Renal cortical epithelial cell (primary cell): ENCODE results near the gene MRI1. TPM values are rescaled to one million over a fixed set of nuclear protein-coding genes. Genes with fewer than 3 reads are reported as not detected.
A peak's percentile ranks its signal among the peaks of the same experiment; 100 is the strongest.

Source experiments
- DNase-seq: peaks from one replicate; pipeline ENCODE4 v3.0.0-alpha.2; 2011; ENCODE audit warnings: low read depth
- total RNA-seq: library from RNA; depleted of rRNA; stranded (reverse); fragments of >200 nt; gene quantifications from 2 replicates; pipeline ENCODE4 v1.2.3, GENCODE V29; 2014

The MRI1 gene
- total RNA-seq, 1 donor from 2014 or later: 33.1 TPM

- DNase-seq: peak; percentile 88
Observed at GRCh38 chr19:13794398-13794756, 30.1 kb downstream of the MRI1 start.

- DNase-seq: peak; percentile 96
Observed at GRCh38 chr19:13794757-13795589, 30.7 kb downstream of the MRI1 start, which contains the start of gene ZSWIM4. Gene ZSWIM4 (plus strand): TSS chr19:13795443. CDS start chr19:13795649, 206 bp downstream.

DNA sequence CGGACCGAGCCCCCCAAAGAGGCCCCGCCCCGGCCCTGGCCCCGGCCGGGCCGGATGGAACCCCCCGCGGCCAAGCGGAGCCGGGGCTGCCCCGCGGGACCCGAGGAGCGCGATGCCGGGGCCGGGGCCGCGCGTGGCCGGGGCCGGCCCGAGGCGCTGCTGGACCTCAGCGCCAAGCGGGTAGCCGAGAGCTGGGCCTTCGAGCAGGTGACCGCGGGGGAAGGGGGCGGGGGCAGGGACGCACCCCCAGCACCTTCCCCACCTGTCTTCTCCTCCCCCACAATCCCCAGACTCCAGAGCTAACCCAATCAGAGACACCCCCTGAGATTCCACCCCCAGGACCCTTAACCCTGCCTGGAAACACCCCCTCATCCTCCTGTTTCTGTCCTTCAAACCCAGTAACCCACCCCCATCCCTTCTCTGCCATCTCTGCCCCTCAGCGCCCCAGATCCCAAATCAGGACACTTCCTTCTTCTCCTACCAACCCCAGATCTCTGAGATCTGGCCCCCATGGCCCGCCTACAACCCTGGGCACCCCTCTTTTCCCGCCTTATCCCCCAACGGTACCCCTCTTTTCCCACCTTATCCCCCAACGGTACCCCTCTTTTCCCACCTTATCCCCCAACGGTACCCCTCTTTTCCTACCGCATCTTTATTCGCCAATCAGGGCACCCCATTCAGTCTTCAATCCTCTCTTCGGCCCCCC, 31.4 kb downstream of the MRI1 start:
- peak; percentile 40 for DNase-seq

- DNase-seq: peak; percentile 93
Observed at GRCh38 chr19:13796301-13797057, 32.2 kb downstream of the MRI1 start.

- no peak for DNase-seq
Observed at GRCh38 chr19:13797058-13797440, 32.7 kb downstream of the MRI1 start.

DNA sequence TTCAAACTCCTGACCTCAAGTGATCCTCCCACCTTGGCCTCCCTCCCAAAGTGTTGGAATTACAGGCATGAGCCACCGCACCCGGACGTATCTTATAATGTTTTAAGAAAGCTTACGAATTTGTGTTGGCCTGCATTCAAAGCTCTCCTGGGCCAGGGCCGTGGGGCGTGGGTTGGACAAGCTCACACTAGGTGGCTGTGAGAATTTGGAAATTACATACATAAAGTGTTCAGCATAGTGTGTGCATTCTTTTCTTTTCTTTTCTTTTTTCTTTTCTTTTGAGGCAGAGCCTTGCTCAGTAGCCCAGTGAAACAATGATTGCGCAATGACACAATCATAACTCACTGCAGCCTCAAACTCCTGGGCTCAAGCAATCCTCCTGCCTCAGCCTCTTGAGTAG, 33.5 kb downstream of the MRI1 start:
- DNase-seq: peak; percentile 76

DNA sequence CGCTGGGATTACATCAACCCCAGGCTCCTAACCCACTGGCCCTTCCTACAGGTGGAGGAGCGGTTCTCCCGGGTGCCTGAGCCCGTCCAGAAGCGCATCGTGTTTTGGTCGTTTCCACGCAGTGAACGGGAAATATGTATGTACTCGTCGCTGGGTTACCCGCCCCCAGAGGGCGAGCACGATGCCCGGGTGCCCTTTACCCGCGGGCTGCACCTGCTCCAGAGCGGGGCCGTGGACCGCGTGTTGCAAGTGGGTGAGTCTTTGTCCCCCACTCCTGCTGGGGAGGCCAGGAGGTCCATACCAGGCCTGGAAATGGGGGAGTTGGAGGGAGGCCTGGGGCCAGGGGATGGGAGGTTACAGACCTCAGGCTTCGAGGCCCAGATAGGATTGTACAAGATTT, 35.3 kb downstream of the MRI1 start:
- no peak for DNase-seq

- no peak for DNase-seq
Observed at GRCh38 chr19:13803038-13803437, 38.7 kb downstream of the MRI1 start.

GRCh38 chr19:13804830-13805683, 40.7 kb downstream of the MRI1 start:
- DNase-seq: no peak

DNA sequence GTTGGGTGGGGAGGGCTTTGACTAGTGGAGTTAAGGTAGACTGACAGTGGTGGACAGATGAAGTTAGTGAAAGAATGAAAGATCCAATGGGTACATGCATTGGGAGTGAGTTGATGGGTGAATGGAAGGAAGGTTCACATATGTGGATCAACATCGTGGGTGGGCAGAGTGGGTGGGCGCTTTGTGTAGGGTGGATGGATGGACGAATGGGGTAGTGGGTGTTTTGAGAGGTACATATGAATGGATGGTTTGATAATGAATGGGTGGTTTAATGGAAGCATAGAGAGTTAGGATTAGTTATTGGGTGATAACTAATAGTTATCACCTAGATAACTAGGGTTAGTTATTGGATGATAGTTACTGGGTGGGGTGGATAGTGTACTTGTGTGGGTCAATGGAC, 42.4 kb downstream of the MRI1 start:
- no peak for DNase-seq

DNA sequence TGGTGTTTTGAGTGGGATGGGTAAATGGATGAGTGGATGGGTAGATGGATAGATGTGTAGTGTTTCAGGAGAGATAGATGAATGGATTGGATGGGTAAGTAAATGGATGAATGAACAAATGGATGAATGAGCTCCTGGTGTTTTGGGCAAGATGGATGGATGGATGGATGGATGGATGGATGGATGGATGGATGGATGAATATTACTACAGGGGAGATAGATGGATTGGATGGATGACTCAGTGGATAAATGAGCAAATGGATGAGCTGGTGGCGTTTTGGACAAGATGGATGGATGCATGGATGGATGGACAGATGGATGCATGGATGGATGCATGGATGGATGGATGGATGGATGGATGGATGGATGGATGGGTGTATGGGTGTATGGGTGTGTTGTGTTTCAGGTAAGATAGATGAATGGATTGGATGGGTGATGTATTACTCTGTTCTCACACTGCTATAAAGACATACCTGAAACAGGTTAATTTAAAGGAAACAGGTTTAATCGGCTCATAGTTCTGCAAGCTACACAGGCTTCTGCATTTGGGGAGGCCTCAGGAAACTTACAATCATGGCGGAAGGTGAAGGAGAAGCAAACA, 43.2 kb downstream of the MRI1 start:
- no peak for DNase-seq

DNA sequence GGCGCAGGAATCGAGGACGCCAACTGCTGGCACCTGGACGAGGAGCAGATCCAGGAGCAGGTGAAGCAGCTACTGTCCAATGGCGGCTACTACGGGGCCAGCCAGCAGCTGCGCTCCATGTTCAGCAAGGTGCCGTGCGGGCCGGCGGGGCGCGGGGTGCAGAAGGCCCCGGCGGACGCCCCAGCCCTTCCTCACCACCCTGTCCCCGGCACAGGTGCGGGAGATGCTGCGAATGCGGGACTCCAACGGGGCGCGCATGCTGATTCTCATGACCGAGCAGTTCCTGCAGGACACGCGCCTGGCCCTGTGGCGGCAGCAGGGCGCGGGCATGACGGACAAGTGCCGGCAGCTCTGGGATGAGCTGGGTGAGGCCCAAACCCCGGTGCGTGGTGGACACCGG, 44.5 kb downstream of the MRI1 start:
- DNase-seq: no peak

- DNase-seq: no peak
Observed at GRCh38 chr19:13812544-13812943, 48.2 kb downstream of the MRI1 start.

- no peak for DNase-seq
Observed at GRCh38 chr19:13813147-13813546, 48.8 kb downstream of the MRI1 start.

DNA sequence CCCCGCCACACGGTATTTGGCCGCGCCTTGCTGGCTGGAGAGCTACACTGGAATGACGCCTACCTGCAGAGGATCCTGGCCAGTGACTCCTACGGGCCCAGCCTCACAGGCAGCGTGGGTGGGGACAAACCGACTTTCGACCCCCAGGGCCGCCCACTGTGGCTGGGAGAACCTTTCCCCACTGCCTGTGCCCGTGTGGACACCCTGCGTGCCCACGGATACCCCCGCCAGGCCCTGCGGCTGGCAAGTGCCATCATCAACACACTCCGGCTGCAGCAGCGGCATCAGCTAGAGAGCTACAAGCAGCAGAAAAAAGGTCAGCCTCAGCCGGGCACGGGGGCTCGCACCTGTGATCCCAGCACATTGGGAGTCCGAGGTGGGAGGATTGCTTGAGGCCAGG, 50.2 kb downstream of the MRI1 start:
- no peak for DNase-seq

- DNase-seq: no peak
Observed at GRCh38 chr19:13817018-13817614, 52.8 kb downstream of the MRI1 start.

GRCh38 chr19:13817615-13818371, 53.5 kb downstream of the MRI1 start:
- no peak for DNase-seq

DNA sequence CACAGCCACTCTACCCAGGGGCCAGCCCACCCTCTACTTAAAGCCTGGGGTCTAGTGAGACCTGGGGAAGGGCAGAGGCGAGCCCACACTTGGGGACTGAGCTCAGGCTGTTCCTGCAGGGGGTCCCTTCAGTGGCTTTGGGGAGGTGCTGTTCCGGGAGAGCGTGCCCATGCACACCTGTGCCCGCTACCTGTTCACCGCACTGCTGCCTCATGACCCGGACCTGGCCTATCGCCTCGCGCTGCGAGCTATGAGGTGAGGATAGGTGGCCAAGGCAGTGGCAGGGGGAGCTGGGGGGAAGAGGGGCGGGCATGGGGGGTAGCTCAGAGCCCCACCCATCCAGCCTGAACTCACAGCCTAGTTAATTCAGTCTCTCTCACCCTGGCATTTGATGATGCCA, 54.9 kb downstream of the MRI1 start:
- DNase-seq: no peak

GRCh38 chr19:13821292-13821691, 57.0 kb downstream of the MRI1 start:
- DNase-seq: no peak

DNA sequence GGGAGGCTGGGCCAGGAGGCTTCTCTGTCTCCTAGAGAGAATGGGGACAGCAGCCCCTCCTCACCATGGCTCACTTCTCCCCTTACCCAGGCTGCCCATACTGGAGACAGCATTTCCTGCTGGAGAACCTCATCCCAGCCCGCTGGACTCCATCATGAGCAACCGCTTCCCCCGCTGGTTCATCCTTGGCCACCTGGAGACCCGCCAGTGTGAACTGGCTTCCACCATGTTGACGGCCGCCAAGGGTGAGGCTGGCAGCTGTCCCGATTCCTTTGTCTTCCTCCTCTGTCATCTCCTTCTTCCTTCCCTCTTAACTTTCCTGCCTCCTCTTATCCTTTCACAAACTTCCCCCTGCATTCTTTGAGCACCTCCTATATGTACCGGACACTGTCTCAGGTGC, 58.9 kb downstream of the MRI1 start:
- no peak for DNase-seq
